Pancreas (tissue), 10 donors: ENCODE results near the gene DTNBP1. TPM values are rescaled to one million over a fixed set of nuclear protein-coding genes. Genes with fewer than 3 reads are reported as not detected.

Experiments
- ATAC-seq, 4 donors: fragments of 200-7000 bp; cut with Tn5 transposase; one replicate each; pipeline versions ENCODE4 v1.8.0 to v1.9.1; 2020; ENCODE audit warnings: mild to moderate bottlenecking in 4 of 4, moderate library complexity in 4 of 4
- DNase-seq, 6 donors: peaks; one replicate each; pipeline ENCODE4 v3.0.0-alpha.2; 2020
- FAIRE-seq: peaks from 2 replicates; lab custom pipeline; 2012; peaks lifted over from hg19 to GRCh38; lab: Jason Lieb, UNC
- H3K27ac ChIP-seq, 4 donors: fragments of 200-600 bp; sonication (generic); 1 replicate in 3 of 4; 2 replicates in 1 of 4; pipeline versions ENCODE4 v1.5.0 to v1.8.0; 2020
- H3K27me3 ChIP-seq, 4 donors: fragments of 200-600 bp; one replicate each; pipeline ENCODE4 v1.8.0; 2021
- H3K36me3 ChIP-seq, 3 donors: fragments of 200-600 bp; sonication (generic) in 1 of 3; one replicate each; pipeline versions ENCODE4 v1.5.0 to v1.8.0; 2020 to 2021
- H3K4me1 ChIP-seq, 3 donors: fragments of 200-600 bp; one replicate each; pipeline ENCODE4 v1.8.0; 2021
- H3K4me3 ChIP-seq, 4 donors: fragments of 200-600 bp; sonication (generic) in 2 of 4; one replicate each; pipeline versions ENCODE4 v1.5.0 to v1.8.0; 2020 to 2021
- H3K9me3 ChIP-seq, 4 donors: fragments of 200-600 bp; one replicate each; pipeline ENCODE4 v1.8.0; 2021
- CTCF ChIP-seq, 4 donors: fragments of 200-600 bp; sonication (generic) in 3 of 4; IDR thresholded peaks; one replicate each; pipeline versions ENCODE4 v1.5.0 to v1.8.0; 2021; ENCODE audit warnings: antibody characterized with exemption in 4 of 4
- WGBS, 2 donors: extraction: QIAGEN DNeasy Blood & Tissue Kit; methylation state at CpG; one replicate each; pipeline ENCODE4 v1.1.7; 2013; 5-methylcytosine and 5-hydroxymethylcytosine counted together
- intact Hi-C, 3 donors: fragments of 100-400 bp; cut with DNase I; formaldehyde crosslinking; loops; one replicate each; pipeline versions ENCODE4 v1.11.1 to v1.14.2; 2022
- polyA plus RNA-seq, 2 donors: library from polyadenylated mRNA; stranded (reverse); fragments of 200-250 nt; gene quantifications; one replicate each; pipeline ENCODE4 v1.2.3, GENCODE V29; 2013
- total RNA-seq, 6 donors: library from RNA; stranded (reverse); fragmentation: NEBNext Ultra II Directional in 4 of 6; extraction: Animal tissue kit (Norgen Biotek cat#: 25700) in 4 of 6; gene quantifications; one replicate each; pipeline versions ENCODE4 v1.2.1 to v1.2.4, GENCODE V29; 2021 to 2023
- donor health status: healthy with polysubstance abuse.
- donor health status: DM: no; HTN: no; CAD: no; lungs with moderate emphysema.
- donor health status: DM: no; HTN: no; CAD: no.
- donor health status: control.
- donor health status: control.
- donor health status: Bipolar disorder and iron deficiency.
- donor health status: DM: yes; HTN: yes; CAD: no.
- donor health status: DM: no; HTN: no; CAD: no.
- donor health status: DM: no; HTN: no; CAD: no.
- donor health status: DM: yes; HTN: yes; CAD: no.

DTNBP1 gene
- total and polyA plus RNA-seq, 8 donors = 6.5 to 11.5 (median 8.0) TPM

GRCh38 chr6:15491255-15491985, 171.4 kb downstream of the DTNBP1 start:
- intact Hi-C loops = no loop called here
- peak; percentile 78 to 93 (median 92) for ATAC-seq
- 7 to 11% methylated on average over 9 of the region's 9 CpGs for WGBS, 2 donors
- Histone ChIP-seq H3K4me1 (peaks cover 0 to 4% (median 4%) of the 10 kb centered on the region in 3 donors), H3K4me3 (no peak overlapping the region), H3K36me3 (peaks cover 0 to 10% (median 0%) of the 10 kb centered on the region in 3 donors), H3K27ac (no peak overlapping the region), H3K9me3 (no peaks in the 10 kb centered on the region), H3K27me3 (no peaks in the 10 kb centered on the region)
- DNase-seq = peak in 5 of 6 donors; percentile 50 to 78 (median 73)
- FAIRE-seq = peak; percentile 71
- peak; percentile 70 to 89 (median 82) for TF ChIP-seq CTCF (IDR thresholded peaks at IDR 0.05)

GRCh38 chr6:15490242-15491100, 172.4 kb downstream of the DTNBP1 start:
- no peak for TF ChIP-seq CTCF (IDR thresholded peaks at IDR 0.05)
- ATAC-seq (no peak), DNase-seq (no peak), FAIRE-seq (no peak)
- Histone ChIP-seq H3K4me1 (peaks cover 0 to 4% (median 4%) of the 10 kb centered on the region in 3 donors), H3K4me3 (no peak overlapping the region), H3K27me3 (no peaks in the 10 kb centered on the region), H3K27ac (no peak overlapping the region), H3K9me3 (no peaks in the 10 kb centered on the region), H3K36me3 (peaks cover 0 to 9% (median 0%) of the 10 kb centered on the region in 3 donors)
- intact Hi-C loops = no loop called here
- WGBS, 2 donors = 84 to 90% methylated on average over 11 of the region's 11 CpGs

GRCh38 chr6:15489261-15489962, 173.4 kb downstream of the DTNBP1 start:
- Histone ChIP-seq H3K9me3 (no peaks in the 10 kb centered on the region), H3K27ac (no peak overlapping the region), H3K4me3 (no peak overlapping the region), H3K36me3 (peaks cover 0 to 9% (median 0%) of the 10 kb centered on the region in 3 donors), H3K27me3 (no peaks in the 10 kb centered on the region), H3K4me1 (peaks cover 0 to 4% (median 4%) of the 10 kb centered on the region in 3 donors)
- ATAC-seq (no peak), FAIRE-seq (no peak), DNase-seq (no peak)
- intact Hi-C loops = no loop called here
- TF ChIP-seq CTCF (IDR thresholded peaks at IDR 0.05) = no peak
- WGBS, 2 donors = 87 to 89% methylated on average over 14 of the region's 14 CpGs

- 97% methylated on average over 13 of the region's 13 CpGs for WGBS, 2 donors
- Histone ChIP-seq H3K4me3 (no peak overlapping the region), H3K36me3 (peaks cover 0 to 9% (median 0%) of the 10 kb centered on the region in 3 donors), H3K9me3 (no peaks in the 10 kb centered on the region), H3K27ac (no peak overlapping the region), H3K4me1 (peaks cover 4 to 8% (median 4%) of the 10 kb centered on the region in 3 donors), H3K27me3 (no peaks in the 10 kb centered on the region)
- peak in 1 of 6 donors; percentile 38 for DNase-seq
- intact Hi-C loops = no loop called here
- no peak for TF ChIP-seq CTCF (IDR thresholded peaks at IDR 0.05)
- FAIRE-seq = no peak
- no peak for ATAC-seq
Measured at GRCh38 chr6:15487262-15487661, 175.6 kb downstream of the DTNBP1 start.
